Smooth muscle cell of the umbilical artery (primary cell): Measurements from ENCODE around the gene ABITRAM. TPM values are rescaled to one million over a fixed set of nuclear protein-coding genes. Genes with fewer than 3 reads are reported as not detected.

Experiments used
- total RNA-seq: library from RNA; depleted of rRNA; stranded (reverse); fragments of >200 nt; gene quantifications from 2 replicates; pipeline ENCODE4 v1.2.3, GENCODE V29; 2014

Gene ABITRAM, protein sequence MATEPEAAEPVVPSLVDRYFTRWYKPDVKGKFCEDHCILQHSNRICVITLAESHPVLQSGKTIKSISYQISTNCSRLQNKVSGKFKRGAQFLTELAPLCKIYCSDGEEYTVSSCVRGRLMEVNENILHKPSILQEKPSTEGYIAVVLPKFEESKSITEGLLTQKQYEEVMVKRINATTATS
- total RNA-seq = 7.1 and 7.8 TPM in 2 replicates

DNA sequence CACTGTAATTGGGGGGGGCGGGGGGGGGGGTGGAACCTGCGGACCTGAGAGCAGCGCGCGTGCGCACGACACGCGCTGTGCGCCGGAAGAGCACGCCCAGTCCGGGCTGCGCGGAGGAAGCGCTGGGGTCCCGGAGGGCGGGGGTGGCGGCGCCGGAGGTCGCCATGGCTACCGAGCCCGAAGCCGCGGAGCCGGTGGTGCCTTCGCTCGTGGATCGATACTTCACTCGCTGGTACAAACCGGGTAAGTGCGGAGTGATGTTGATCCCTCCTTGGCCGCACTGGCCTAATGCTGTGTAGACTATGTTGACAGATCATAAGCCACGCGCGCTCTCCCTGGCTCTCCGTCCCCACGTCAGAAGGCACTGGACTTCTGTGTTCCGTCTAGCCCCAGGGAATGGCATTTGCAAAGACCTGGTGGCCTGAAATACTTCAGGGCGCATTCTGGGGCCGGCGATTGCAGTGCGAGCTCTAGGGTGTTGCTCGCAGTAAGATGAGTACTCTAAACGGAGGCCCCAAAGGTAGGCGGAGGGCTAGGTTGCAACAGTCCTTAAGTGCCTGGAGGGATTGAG, at the start of gene ABITRAM:
ABITRAM (plus strand) TSS at position 78 of the 571 bp plus-strand sequence; CDS start at position 165, 87 bp downstream.

DNA sequence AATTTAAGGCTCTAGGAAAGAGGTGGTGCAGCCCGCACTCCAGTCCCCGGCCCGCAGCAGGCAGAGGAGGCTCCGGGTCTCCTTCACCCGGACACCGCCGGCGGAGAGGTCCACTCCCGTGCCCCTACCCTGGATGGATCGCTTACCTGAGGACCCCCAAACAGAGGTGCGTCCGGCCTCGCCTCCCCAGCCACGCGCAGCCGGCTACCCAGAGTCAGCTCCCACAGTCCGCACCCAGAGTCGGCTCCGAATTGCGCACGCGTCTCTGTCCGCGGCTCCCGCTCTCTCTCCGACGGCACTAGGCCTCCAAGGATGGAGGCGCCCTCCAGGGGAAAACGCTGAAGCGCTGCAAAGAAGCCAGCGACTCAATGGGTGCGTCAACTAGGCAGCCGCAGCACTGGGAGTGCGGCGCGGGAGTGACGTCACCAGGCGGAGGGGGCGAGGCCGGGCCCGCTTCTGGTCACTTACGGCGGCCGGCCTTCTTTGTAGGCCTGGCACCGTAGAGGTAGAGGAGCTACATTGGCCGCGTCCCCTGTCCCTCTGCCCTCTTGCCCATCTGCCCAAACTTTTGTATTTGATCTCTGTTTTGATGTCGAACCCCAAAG, 380 bp upstream of the ABITRAM start, which contains the start of gene ELP1:
ELP1 (minus strand) TSS at position 407 of the 605 bp plus-strand sequence. CDS start 2,978 bp downstream, outside the sequence.

Other genes starting within 250 kb of the ABITRAM start
- not detected in 2 replicates for gene ACTL7B, start 78.4 kb upstream of the ABITRAM start, total RNA-seq
- not detected in 2 replicates for gene ACTL7A, start 72.1 kb upstream of the ABITRAM start, total RNA-seq
- 52.6 and 73.2 TPM in 2 replicates for gene ELP1, start 276 bp upstream of the ABITRAM start, total RNA-seq
- 54.3 and 103 TPM in 2 replicates for gene CTNNAL1, start 79.1 kb downstream of the ABITRAM start, total RNA-seq
- gene TMEM245, start 185.5 kb downstream of the ABITRAM start, total RNA-seq = 60.0 TPM in 2 replicates
- gene FRRS1L, start 232.8 kb downstream of the ABITRAM start, total RNA-seq = under 0.01 and 0.28 TPM in 2 replicates